GM21526 (cell line): Measurements from ENCODE around the gene WNT1.

Experiments
- ATAC-seq: cut with Tn5 transposase; IDR thresholded peaks from one replicate; pipeline ENCODE4 v1.9.1; 2021; ENCODE audit warnings: moderate library complexity; ENCODE audit not compliant: unreplicated experiment, low FRiP score

Gene WNT1

GRCh38 chr12:48998497-48999353 is 20.6 kb downstream of the WNT1 start:
- ATAC-seq, result no peak

- no peak for ATAC-seq
Observed at GRCh38 chr12:48999371-49000131, 21.4 kb downstream of the WNT1 start, which contains the start of gene DDN. DDN (minus strand) TSS chr12:48999375; CDS start chr12:48999287, 88 bp downstream.

DNA sequence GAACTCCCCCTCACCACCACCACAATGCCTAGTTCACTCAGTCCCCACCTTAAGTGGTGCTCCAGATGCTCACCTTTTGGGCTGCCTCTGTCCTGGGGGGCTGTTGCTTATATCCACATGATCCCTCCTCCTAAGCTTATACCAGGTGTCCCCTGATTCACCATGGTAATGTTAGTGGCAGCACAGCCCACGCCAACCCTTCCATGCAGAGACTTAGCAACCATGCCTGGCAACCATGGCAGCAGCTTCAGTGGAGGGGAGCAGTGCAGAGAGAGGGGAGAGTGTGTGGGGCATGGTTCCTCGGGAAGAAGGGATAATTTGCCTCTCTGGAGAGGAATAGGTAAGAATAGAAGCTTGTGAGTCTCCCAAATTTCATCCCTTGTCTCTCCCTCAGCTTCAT is 22.2 kb downstream of the WNT1 start:
- no peak for ATAC-seq

- ATAC-seq, result no peak
Observed at GRCh38 chr12:49008943-49009342, 30.8 kb downstream of the WNT1 start.

- ATAC-seq, result no peak
Observed at GRCh38 chr12:49010092-49010668, 32.1 kb downstream of the WNT1 start.

GRCh38 chr12:49012739-49013138 is 34.6 kb downstream of the WNT1 start:
- no peak for ATAC-seq

GRCh38 chr12:49013428-49013827 is 35.3 kb downstream of the WNT1 start:
- ATAC-seq, result no peak

- ATAC-seq, result no peak
Observed at GRCh38 chr12:49014547-49014946, 36.4 kb downstream of the WNT1 start.

DNA sequence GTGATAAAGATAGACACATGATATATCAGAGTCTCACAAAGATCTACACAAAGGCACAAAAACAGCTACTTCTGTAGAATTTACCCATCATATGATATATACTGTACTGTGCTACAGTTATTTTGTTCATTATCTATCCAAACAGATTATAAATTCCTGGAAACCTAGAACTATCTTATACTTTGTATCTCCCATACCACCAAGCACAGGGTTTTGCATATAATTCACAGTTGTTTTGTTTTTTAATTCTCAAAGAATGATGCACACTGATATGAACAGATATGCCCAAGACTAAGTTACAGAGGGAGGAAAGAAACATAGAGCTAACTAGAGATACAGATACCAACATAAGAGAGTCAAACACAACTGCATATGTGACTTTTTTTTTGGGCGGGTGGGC is 37.1 kb downstream of the WNT1 start:
- ATAC-seq, result no peak

DNA sequence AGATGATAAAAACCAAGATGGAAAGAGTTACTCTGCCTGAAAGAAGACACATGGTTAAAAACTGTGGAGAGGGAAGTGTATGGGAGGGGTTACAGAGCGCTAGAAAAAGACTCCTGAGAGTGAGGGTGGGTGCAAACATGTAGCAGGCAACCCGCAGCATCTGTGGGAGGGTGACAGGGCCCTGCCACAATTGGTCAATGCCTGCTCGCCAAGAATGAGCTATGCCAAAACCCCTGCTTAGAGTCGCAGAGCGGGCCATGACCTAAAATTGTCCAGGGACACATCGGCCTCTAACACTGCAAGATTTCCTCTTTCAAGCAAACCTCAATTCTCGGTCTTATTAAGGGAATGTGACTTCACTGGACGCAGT is 39.8 kb downstream of the WNT1 start:
- no peak for ATAC-seq

DNA sequence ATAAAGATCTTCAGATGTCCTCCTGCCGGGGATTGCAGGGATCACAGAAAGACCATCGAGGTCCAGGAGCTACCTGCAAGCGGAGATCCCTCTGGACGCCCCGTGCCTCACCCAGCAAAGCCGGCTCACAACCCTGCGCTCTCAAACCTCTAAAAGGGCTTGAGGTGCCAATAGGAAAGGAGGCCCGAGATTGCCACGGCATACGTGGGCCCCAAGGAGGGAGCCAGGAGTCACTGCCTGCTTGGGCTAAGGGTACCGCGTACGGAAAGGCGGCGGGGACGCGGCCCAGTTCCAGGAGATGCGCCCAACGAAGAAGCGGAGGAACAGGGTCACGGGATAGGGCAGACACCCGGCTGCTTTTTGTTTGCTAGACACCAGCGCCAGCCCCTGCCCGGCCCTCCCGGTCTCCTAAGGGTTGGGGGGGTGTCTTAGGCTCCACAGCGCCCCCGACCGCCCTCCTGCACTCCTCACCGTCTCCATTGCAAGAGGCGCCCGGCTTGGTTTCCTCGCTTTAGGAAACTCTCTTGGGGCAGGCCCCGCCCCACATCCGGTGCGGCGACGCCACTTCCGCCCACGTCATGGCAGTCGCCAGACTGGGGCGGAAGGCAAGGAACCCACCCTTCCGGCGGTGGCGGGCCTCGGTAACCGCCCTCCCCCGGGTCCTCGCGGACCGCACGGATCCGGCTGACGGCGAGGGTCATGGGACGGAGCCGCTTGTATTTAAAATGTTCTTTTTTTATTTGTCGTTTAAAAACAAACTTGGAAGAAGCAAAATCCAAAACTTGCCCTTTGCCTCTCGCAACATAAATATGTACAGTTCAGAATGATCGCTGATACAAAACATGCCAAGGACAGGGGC is 40.4 kb downstream of the WNT1 start, which contains the start of gene PRKAG1:
TSS of gene PRKAG1 (minus strand) at position 516 of the 859 bp plus-strand sequence. CDS start at position 480, 36 bp downstream.
- ATAC-seq, result peak; percentile 90

GRCh38 chr12:49019120-49019430 is 41.0 kb downstream of the WNT1 start:
- peak; percentile 12 for ATAC-seq

DNA sequence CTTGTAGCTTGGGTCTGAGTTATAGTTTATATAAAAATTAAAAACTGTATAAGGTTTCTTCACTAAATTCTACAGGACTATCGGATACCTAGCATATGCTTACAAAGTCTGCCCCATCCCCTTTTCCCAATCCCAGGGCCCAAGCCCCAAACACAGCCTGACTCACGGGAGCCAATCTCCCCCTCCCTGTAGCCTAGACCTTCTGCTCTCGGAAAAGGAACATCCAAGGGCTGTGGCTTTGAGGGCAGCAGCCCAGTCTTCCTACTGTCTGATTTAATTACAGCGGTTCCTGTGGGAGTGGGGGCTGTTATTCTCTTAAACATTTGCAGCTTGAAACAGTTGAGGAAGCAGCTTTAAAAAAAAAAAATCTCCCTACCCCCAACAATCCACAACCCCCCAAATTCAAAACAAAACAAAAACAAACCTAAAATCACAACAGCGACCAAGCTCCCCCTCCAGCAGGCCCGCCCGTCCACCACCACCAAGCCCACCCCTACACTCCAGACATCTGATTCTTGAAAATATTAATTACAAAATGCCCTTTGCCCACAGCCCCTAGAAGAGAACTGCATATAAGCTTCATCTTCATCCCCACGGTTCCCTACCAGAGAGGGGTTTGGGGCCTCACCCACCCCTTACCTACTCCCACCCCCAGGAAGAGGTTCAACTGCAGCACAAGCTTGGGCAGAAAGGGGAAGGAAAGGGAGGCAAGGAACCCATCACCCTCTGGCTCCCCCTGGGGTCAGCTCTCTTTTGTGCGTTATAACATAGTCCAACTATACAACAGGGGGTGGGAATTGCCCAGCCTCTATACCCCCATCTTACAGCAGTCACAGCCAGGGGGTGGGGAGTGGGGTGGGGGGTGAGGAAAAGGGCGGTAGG is 41.6 kb downstream of the WNT1 start:
- no peak for ATAC-seq

GRCh38 chr12:49020441-49020840 is 42.3 kb downstream of the WNT1 start:
- no peak for ATAC-seq

DNA sequence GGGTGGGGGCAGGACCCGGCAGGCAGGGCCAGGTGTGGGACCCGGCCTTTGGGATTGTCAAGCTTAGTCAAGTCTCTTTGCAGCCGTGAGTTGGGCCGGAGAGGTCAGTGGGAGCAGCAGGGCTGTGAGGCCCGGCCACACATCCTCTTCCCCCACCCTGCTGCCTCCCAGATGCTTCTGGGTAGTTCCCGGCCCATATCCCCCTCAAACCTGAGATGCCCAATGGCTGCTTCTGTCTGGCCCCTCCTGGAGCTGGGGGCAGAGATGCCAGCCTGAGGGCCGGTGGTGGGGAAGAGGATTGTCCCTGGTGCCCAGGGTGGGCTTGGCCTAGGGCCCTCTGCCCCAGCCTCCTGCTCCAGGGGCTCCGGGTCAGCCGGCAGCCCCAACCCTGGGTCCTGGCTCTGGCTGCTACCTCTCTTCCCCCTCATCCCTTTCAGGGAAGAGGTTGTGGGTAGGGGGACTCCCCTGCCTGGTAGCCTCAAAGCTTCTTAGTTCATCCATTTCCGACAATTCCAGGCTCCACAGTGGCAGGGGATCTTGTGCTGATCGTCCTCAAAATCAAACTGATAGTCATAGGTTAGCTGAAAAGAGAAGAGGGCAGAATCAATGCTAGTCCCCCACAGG is 43.3 kb downstream of the WNT1 start:
- ATAC-seq, result no peak

DNA sequence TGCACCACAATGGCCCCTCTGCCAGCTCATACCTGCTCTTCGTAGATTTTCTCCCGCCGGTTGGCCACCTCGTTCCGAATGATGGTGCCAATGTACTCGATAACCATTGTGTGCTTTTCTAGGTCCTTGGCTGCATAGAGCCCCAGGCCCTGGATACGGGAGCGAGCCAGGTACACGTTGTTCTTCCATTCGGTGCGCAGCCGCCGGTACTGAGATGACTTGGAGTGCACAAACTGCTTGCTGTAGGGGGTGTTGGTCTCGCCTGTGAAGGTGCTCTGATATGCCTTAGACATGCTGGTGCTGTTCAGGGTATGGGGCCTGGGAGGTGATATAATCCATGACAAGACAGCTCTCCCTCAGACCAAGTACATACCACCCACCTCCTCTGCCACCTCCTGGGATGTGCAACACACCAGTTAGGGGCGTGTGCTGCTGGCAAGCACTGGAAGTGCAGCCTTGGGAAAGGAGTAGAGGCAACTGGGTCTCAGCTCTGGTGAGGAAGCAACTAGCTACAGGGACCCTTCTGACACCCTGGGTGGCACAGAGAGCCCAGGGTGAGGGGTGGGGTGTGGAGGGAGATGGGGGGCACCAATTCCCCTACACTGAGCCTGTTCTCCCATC is 44.5 kb downstream of the WNT1 start:
- ATAC-seq, result no peak

- ATAC-seq, result no peak
Observed at GRCh38 chr12:49023812-49024211, 45.7 kb downstream of the WNT1 start.

GRCh38 chr12:49024543-49024942 is 46.4 kb downstream of the WNT1 start:
- no peak for ATAC-seq

- no peak for ATAC-seq
Observed at GRCh38 chr12:49025463-49025862, 47.3 kb downstream of the WNT1 start.
